ENCODE data around the gene CDH23. TPM values are rescaled to one million over a fixed set of nuclear protein-coding genes. Genes with fewer than 3 reads are reported as not detected.

The CDH23 gene
- total and polyA plus RNA-seq, 9 of the 15 experiments (the other 6 are each of a cell fraction or from before 2014, with no cell fraction given), result 0.18 to 1.2 (median 0.47) TPM

GRCh38 chr10:71478813-71479365 is 82.2 kb downstream of the CDH23 start:
- H3K79me2 ChIP-seq (ENCODE audit: control insufficient read depth, insufficient read depth, low read length), result no peaks in the 10 kb centered on the region
- peaks cover 9% of the 10 kb centered on the region for H4K20me1 ChIP-seq (replicated peaks; ENCODE audit: control insufficient read depth, insufficient read depth, low read length)
- H3K4me1 ChIP-seq (replicated peaks in 1 of 2; ENCODE audit: control insufficient read depth in 2 of 2, insufficient read depth in 2 of 2, low read length in 2 of 2), result peaks cover 0 to 5% of the 10 kb centered on the region in 2 experiments; a peak in 3 of 5 replicates
- H3K9ac ChIP-seq (ENCODE audit: insufficient read depth in 1 of 2, low read depth in 2 of 2, low read length in 2 of 2), result no peak overlapping the region
- no peak overlapping the region for H3K27ac ChIP-seq (ENCODE audit: extremely low read depth, low read depth, low read length)
- WGBS (ENCODE audit: insufficient coverage, low coverage, missing lambda C conversion rate), result under 1% methylated on average over 5 of the region's 5 CpGs
- ChIA-PET POLR2A (no interaction called here), CTCF (ENCODE audit: low intra/inter-chr PET ratio) (no interaction called here)
- no peaks in the 10 kb centered on the region for H3K36me3 ChIP-seq (ENCODE audit: control insufficient read depth, insufficient read depth, low read length)
- no peak for DNase-seq (ENCODE audit: extremely low read depth in 1 of 4, low spot score in 3 of 4)
- BruUV-seq (replicated peaks), result no TSS peak
- no peak for TF ChIP-seq U2AF1 (optimal IDR thresholded peaks at IDR 0.05; ENCODE audit: low read depth, low read length)
- no peak for TF ChIP-seq PRMT5 (CRISPR knock-in tag; IDR thresholded peaks at IDR 0.05)
- TF ChIP-seq ARNT (IDR thresholded peaks at IDR 0.05), result no peak
- TF ChIP-seq MCM7 (IDR thresholded peaks at IDR 0.05), result no peak
- no peak for TF ChIP-seq ZNF436 (CRISPR knock-in tag; IDR thresholded peaks at IDR 0.05)
- no peak for TF ChIP-seq PHF8 (IDR thresholded peaks at IDR 0.05; ENCODE audit: borderline replicate concordance, low read length)
- no peak for TF ChIP-seq HMG20A (CRISPR knock-in tag; conservative IDR thresholded peaks at IDR 0.05)
- TF ChIP-seq RBM25 (IDR thresholded peaks at IDR 0.05; ENCODE audit: low read depth, low read length, severe bottlenecking), result peak; percentile 67
- no peak for TF ChIP-seq KLF13 (tag; IDR thresholded peaks at IDR 0.05; ENCODE audit: borderline replicate concordance, low read depth)
- TF ChIP-seq EHMT2 (IDR thresholded peaks at IDR 0.05), result no peak
- TF ChIP-seq PTTG1 (tag; IDR thresholded peaks at IDR 0.05; ENCODE audit: low read depth), result no peak
- TF ChIP-seq ZFP36 (IDR thresholded peaks at IDR 0.05; ENCODE audit: low read depth, low read length, partially characterized antibody), result peak; percentile 63
- TF ChIP-seq ZNF395 (CRISPR knock-in tag; IDR thresholded peaks at IDR 0.05), result no peak
- no peak for TF ChIP-seq TAF1 (IDR thresholded peaks at IDR 0.05; ENCODE audit: control insufficient read depth, extremely low read depth, insufficient read depth, low read length, severe bottlenecking)
- TF ChIP-seq XRCC5 (IDR thresholded peaks at IDR 0.05; ENCODE audit: low read depth, low read length), result no peak
- H3K9me1 ChIP-seq (ENCODE audit: control insufficient read depth, insufficient read depth, low read length), result no peaks in the 10 kb centered on the region
- peaks cover 46 to 82% of the 10 kb centered on the region in 2 experiments; a peak in 4 of 5 replicates for H3K27me3 ChIP-seq (ENCODE audit: control insufficient read depth in 2 of 2, insufficient read depth in 2 of 2, low read length in 2 of 2)
- H3K4me2 ChIP-seq (ENCODE audit: insufficient read depth, low read length), result no peak overlapping the region
- H3K9me3 ChIP-seq (replicated peaks; ENCODE audit: control insufficient read depth, insufficient read depth, low read depth, low read length), result no peaks in the 10 kb centered on the region
- in situ Hi-C loops (cut with MboI), result no loop called here
- no peak overlapping the region for H2AFZ ChIP-seq (ENCODE audit: low read depth, low read length)
- FAIRE-seq, result no peak
- intact Hi-C loops (cut with micrococcal nuclease), result no loop called here
- H3K4me3 ChIP-seq, result no peak overlapping the region
- ATAC-seq, result no peak
